DLD1 (cell line): Measurements from ENCODE around the gene CCSER1.

Source experiments
- in situ Hi-C: cut with HindIII; loops from 2 replicates; pipeline ENCODE4 v1.10.0; 2017; ENCODE audit warnings: low sequenced_read_pairs

CCSER1 gene

DNA sequence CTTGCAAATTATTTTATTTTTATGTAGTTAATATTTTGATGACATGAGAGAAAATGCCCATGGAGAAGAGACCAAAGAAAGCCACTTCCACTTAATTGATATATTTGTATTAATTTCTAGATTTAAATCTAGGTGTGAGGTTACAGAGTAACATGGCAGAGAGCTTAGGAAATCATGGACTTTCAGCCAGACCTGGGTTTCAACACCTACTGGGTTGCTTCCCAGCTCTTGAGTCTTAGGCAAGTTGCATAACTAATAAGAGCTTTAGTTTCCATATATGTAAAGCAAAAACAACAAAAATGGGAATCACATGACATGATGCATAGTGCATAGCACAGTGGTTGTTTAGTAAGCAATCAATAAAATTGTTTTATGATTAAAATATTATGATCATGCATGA, 413.3 kb downstream of the CCSER1 start:
- in situ Hi-C loops = no loop called here

DNA sequence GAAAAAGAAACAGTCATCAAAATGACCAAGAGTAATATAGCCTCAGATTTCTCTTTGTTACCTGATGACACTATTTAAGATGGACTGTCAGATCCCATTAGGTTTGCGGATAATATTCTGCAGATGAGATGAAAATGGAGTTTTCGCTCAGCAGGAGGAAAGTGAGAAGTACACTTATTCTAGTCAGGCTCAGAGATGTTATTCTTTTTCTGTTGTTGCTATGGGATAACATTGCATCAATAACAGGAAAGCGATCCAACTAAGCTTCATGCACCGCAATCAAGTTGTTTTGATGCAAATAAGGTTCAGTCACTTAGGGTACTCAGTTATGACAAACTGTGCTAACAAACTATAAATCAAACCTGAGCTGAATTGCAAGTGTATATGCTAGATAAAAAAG, 415.0 kb downstream of the CCSER1 start:
- in situ Hi-C loops = no loop called here

DNA sequence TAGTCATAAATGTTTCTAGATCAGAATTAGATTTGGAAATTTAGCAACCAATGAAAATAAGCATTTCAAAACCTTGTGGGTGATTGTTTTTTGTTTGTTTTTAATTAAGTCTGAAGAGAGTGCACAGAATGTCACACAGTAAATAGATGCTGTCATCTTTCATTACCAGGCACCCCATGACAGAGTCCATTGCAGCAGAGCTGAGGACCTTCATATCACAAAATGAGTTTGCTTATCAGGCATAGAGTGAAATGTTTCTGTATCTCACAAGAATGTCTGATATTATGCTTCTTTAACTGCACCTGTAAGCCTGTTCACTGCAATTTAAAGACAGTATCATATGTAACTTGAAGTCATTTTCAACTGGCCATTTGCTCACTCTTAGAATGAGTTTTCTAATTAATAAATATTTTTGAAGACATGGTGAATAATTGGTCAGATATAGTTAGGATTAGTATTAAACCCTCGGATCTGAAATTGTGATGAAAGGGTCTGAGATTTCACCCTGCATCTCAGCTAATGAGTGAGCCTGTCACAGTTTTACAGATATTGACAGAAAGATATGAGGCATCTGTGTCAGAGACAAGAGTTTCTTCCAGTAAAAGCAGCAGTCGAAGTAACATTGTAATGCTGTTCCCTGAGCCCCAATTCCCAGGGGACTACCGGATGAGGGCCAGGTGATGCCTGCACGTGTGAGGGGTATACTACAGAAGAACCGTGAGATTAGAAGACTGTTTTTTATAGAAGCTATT, 416.4 kb downstream of the CCSER1 start:
- in situ Hi-C loops = no loop called here

DNA sequence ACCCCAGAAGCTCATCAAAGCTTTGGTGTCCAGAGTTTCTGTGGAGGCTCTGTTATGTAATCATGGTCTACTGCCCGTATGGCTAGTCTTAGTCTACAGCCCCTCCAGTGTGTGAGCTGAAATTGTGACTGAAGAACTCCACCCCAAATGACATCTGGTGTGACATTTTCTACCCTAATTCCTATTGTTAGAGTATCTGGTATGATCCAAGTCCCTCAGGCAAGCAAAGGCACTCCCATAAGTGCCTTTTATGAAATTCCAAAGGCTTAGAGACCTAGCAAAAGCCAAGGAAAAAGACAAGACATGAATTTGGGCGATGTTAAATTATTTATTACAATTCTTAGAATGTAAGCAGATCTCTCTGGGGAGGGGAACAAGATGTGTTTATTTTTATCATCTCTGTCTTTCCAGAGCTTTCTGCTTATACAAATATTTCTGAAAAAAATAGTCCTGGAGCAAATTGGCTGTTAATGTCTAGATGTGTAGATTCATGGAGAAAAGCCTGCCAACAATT, 417.4 kb downstream of the CCSER1 start:
- in situ Hi-C loops = no loop called here

DNA sequence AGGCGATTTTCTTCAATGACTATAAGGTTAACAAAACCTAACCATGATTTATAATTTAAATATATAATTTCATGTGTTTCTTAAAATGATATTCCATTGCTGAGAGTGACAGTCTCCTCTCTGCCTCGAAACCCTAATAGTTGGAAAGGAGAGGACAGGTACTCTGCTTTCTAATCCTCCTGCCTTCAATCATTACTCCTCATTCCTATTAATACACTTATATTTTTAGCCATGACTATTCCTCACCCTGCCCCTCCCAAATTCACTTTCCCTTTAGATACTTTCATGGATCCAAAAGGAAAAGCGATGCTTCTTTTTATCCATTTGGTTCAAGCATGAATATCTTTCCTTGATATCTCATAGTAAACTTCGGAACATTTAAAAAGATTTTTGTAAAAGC, 418.2 kb downstream of the CCSER1 start:
- in situ Hi-C loops = no loop called here

DNA sequence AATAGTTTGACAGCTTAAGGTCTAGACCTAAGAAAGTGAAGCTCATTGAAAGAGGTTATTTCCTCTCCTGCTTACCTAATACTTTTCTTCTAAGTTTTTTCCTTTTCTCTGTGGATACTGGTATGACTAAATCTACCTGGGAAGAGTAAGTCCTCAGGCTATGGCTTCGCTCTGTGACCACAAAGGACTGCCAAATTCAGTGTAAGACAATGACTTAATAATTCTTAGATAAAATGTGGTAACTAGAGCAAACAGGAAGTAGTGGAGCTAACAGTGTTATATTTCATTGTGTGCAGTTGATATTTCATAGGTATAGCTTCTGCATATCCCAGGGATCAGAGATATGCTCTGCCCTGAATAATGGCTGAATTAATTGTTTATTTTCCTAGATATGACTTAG, 418.9 kb downstream of the CCSER1 start:
- in situ Hi-C loops = no loop called here

DNA sequence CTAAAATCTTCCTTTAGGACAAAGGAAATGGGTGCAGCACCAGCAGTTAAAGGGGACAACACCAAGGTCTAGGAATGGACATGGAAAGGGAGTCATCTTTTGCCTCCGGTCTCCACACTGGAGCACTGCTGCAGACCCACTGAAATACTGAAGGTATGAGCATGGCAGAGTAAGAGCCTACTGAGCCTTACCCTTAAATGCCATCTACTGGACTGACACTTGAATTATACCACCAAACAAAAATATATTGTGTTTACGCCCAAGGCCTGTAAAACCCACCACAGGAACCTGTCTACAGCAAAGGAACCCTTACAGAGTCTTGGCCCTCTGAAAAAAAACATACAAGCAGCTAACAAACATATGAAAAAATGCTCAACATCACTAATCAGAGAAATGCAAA, 443.4 kb downstream of the CCSER1 start:
- in situ Hi-C loops = no loop called here

DNA sequence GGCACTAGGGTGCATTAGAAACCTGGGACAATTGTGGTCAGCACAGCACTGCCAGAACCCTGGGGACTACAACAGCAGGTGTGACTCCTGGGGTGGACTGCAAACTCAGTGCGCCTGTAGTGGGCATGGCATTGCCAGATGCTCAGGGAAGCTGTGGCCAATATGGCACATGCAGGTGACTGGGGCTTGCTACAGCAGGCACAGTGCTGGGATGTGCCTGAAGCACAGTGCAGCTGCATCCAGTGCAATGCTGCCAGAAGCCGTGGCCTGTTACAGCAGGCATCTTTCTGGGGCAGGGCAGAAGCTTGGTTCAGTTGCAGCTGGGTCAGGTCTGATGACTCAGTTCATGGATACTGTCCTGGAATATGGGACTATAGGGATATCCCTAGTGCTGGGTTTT, 445.8 kb downstream of the CCSER1 start:
- in situ Hi-C loops = no loop called here

DNA sequence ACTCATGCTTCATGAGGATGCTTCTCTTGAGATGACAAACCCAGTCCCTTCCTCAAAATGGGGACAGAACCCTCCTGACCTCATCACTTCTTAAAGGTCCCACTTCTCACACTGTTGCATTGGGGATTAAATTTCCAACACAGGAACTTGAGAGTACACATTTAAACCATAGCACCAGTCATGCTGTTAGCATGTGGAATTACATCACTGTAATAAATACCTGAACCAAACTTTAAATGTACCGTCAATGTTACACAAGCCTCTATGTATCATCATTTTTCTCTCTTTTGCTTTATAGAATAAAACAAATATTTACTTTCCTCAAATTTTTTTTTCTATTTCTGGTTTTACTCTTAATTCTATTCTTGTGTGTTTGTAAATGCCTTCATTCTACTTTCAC, 448.2 kb downstream of the CCSER1 start:
- in situ Hi-C loops = no loop called here

DNA sequence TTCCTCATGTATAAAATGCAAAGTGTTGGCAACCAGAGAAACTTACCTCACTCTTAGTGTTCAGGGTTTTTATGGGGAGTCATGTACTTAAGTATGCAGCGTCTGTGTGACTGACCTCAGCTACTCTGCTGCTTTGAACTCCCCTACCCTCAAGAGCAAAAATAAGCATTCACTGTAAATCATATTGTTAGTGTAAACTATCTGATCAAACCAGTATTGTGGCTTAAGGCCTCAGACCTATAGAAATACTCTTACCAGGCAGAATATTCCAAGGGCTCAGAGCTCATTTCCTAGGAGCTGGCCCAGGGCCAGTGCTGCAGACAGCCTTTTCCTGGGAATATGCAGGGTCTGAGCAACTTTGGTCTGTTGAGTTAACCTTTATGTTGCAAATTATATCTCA, 453.1 kb downstream of the CCSER1 start:
- in situ Hi-C loops = no loop called here

DNA sequence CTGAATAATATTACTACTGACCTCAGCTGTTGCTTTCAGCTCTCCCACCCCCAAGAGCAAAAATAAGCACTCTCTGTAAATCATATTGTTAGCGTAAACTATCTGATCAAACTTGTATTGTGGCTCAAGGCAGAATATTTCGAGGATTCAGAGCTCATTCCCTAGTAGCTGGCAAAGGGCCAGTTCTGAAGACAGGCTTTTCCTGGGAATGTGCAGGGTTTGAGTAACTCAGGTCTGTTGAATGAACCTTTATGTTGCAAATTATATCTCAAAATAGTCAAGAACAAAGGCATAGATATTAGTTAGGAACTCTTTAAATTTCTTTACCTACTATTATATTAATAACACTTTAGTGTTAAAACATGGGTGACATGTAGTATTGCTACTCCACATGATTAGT, 454.9 kb downstream of the CCSER1 start:
- in situ Hi-C loops = no loop called here

DNA sequence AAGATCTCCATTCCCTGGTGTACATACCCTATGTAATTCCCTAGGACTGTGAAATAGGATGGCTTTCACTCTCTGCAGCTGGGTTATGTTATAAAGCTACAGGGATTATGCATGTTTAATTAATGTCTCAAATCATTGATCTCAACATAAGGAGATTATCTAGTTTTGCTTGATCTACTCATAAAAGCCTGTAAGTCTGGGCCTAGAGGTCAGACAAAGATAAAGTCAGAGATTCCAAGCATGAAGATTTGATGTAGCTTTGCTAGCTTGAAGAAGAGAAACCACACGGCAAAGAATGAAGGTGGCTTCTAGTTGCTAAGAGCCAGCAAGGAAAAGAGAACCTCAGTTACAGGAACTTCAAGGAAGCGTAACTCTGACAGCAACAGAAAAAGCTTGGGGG, 456.9 kb downstream of the CCSER1 start:
- in situ Hi-C loops = no loop called here

DNA sequence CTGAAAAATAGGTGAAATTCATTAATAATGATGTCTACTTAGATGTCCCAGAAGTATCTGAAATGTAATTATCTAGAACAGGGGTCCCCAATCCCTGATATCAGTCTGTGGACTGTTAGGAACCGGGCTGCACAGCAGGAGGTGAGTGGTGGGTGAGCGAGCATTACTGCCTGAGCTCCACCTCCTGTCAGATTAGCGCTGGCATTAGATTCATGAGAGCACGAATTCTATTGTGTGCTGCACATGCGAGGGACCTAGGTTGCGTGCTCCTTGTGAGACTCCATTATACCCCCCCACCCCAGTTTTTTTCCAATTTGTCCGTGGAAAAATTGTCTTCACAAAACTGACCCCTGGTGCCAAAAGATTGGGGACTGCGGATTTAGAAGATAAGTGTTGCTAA, 458.8 kb downstream of the CCSER1 start:
- in situ Hi-C loops = no loop called here

DNA sequence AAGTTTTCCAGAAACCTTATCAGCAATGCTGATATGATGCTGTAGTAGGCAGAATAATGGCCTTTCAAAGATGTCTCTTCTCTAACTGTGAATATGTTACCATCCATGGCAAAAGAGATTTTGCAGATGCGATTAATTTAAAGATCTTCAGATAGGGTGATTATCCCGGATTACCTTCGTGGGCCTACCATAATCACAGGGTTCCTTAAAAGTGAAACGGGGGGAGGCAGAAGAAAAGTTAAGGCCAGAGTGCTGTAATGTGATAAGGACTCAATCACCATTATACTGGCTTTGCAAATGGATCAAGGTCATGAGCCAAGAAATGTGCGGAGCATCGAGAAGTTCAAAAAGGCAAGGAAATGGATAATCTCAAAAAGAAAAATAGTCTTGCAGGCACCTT, 459.6 kb downstream of the CCSER1 start:
- in situ Hi-C loops = no loop called here

DNA sequence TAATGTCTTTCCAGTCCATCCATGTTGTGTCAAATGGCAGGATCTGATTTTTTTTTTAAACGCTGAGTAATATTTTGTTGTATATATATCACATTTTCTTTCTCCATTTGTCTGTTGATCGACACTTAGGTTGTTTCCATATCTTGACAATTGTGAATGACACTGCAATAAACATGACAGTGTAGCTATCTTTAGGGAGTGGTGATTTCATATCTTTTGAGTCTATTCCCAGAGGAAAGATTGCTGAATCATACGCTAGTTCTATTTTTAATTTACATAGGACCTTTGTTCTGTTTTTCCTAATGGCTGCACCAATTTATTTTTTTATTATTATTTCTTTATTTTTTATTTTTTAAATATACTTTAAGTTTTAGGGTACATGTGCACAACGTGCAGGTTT, 470.7 kb downstream of the CCSER1 start:
- in situ Hi-C loops = no loop called here

DNA sequence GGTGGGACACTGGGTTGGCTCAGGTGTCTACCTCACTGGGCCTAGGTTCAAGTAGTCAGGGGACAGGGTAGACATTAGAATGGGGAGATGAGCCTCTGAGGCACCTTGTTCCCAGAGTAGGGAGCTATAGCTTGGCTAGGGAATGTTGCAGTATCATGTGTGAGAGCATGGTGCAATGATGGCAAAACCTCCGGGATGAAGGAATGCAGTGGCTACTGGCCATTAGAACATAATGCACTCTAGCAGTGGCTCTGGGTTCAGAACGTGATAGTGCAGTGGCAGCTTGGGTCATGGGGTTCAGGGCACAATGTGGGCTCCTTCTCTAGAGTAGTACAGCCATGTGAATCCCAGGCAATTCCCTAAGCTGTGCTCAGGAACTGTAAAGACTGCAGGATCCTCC, 471.5 kb downstream of the CCSER1 start:
- in situ Hi-C loops = no loop called here

DNA sequence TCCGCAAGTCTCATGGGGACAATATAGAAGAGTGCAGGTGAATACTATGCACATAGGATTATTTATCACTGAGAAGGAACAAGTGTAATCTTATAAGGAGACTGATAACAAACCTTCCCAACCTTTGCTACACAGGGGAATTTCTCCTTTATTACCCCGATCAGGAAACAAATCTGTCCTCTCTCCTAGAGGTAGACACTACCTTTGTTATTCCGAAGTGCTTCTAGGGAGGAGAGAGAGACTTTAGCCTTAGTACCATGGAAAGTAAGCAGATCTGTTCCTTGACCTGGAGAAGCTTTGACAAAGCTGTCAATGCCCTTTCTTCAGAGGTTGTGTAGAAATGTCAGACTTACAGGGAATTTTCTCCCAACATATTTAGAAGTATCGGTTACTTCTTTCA, 475.5 kb downstream of the CCSER1 start:
- in situ Hi-C loops = no loop called here

DNA sequence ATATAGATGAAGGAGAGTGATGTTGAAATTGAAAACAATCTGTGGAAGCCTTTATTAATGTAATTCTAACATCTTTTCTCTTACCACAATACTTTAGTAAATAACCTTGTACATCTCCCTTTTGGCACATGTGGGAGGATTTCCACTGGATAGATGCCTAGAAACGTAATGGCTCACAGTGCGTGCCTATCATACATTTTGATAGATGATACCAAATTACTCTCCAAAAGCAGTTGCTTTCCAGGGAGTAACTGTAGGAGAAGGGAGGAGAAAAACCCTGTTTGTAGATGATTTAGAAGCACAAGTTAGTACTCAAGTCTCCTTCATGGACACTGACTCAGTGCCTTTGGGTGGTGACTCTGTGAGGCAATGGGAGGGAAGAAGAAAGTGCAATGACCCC, 476.3 kb downstream of the CCSER1 start:
- in situ Hi-C loops = no loop called here

DNA sequence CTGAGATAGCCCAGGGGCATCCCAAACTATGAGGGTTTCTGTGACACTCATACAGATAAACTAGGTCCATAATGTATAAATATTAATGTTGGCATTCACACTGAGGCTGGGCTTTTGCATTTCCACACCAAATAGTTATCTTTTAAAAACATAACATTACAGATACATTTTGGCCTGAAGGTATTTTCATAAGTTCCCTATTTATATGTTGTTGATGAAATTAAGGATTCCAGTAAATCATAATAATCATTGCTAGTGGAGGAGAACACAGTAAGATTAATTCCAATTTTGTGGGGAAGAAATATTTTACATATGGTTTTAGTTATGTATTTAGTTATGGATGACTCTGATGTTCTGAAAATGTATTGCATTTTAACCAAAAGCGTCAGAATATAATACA, 479.6 kb downstream of the CCSER1 start:
- in situ Hi-C loops = no loop called here

DNA sequence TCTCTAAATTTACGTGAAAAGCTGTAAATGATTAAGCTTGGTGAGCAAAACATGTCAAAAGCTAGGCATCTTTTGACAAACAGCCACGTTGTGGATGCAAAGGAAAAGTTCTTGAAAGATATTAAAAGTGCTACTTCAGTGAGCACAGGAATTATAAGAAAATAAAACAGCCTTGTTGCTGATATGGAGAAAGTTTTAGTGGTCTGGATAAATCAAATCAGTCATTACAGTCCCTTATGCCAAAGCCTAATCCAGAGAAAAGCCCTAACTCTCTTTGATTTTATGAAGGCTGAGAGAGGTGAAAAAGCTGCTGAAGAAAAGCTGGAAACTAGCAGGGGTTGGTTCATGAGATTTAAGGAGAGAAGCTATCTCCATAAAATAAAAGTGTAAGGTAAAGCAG, 487.2 kb downstream of the CCSER1 start:
- in situ Hi-C loops = no loop called here

DNA sequence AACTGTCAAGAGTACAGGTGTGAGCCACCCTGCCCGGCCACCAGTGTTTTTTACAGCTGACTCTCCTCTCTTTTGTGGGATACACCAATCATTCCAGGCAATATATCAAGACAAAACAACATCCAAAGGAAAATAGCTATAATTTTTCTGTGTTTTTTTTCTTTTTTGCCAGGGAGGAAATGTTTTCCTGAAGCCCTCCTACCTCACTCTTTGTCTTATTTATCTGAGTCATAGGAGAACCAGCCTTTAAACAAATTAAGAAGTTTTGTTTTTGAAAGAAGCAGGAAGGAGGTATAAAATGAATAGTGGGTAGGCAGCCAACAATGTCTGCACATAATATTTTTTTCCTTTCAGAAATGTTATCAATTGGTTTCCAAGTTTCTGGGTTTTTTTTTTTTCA, 493.9 kb downstream of the CCSER1 start:
- in situ Hi-C loops = no loop called here

DNA sequence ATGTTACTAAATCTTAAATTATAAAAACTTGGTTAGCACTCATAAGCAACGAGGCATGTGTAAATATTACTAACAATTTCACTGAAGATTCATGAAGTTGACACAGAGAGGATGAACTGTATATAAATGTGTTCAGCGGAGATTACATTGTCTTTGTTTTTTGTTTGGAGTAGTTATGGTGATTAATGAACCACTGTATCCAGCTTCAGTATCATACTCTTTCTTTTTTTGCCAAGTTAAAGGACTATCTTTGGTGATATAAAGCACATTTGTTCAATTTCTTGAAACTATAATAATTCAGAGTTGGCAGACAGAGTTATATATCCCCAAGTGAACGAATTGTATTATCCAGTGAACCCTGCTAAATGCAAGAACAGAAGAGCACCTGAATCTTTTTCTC, 497.6 kb downstream of the CCSER1 start:
- in situ Hi-C loops = no loop called here
